GM19238 (cell line): ENCODE measurements around the gene CNPY4.

Source experiments
- DNase-seq: peaks from one replicate; pipeline ENCODE4 v3.0.0; 2011; ENCODE audit warnings: low spot score; ENCODE audit not compliant: insufficient read length

Gene CNPY4, protein sequence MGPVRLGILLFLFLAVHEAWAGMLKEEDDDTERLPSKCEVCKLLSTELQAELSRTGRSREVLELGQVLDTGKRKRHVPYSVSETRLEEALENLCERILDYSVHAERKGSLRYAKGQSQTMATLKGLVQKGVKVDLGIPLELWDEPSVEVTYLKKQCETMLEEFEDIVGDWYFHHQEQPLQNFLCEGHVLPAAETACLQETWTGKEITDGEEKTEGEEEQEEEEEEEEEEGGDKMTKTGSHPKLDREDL

DNA sequence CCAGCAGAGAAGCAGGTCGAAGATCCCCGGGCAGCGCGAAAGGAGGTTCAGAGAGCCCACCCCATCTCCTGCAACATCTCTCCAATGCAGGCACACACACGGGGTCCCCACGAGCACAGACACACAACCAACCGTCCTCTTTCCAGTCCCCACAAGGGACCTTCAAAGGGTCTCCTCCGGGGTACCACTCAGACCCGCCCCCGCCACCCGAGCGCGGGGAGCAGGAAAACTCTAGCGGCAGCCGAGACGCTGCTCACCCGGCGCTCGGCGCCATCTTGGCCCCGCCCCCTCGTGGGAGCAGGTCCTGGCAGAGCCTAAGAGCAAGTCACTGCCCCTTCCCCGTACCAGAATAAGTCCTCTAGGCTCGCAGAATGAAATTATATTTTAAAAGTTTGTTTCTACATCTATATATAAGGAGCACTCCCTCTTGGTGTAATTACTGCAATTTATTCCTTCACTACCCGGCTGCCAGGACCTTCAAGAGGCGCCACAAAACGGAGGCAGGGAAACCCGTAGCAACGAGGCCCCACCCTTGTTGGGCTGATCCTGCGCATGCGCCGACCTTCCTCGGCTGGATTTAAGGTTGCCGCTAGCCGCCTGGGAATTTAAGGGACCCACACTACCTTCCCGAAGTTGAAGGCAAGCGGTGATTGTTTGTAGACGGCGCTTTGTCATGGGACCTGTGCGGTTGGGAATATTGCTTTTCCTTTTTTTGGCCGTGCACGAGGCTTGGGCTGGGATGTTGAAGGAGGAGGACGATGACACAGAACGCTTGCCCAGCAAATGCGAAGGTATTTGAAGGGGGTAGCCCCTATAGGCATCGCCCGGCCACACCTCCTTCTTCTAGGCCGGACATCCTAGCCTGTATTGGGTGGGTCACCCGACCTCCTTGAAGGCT is at the start of gene CNPY4, which contains the start of gene TAF6:
TSS of gene CNPY4 (plus strand) at position 563 of the 898 bp plus-strand sequence. CDS start at position 674, 111 bp downstream.
TSS of gene TAF6 (minus strand) at position 287 of the 898 bp plus-strand sequence. CDS start 5,149 bp downstream, outside the sequence.
- peak; percentile 98 for DNase-seq

DNA sequence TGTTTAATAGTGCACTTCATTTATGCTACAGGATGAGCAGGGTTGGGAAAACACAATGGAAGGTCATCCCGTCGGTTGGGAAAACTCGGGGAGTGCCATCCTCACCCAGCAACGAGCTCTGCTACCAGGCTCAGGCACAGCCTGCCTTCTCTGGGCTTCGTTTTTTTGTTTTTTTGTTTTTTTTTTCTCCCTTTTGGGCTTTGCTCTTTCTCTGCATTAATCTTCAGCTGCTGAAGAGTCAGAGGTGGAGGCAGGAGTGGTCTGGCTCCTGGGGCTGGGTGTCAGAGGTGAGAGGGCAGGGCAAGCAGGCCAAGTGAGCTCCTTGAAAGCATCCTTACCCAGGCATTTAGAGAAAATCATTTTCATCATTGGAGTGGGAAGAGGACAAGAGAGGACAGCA is 49.4 kb upstream of the CNPY4 start:
- no peak for DNase-seq

DNA sequence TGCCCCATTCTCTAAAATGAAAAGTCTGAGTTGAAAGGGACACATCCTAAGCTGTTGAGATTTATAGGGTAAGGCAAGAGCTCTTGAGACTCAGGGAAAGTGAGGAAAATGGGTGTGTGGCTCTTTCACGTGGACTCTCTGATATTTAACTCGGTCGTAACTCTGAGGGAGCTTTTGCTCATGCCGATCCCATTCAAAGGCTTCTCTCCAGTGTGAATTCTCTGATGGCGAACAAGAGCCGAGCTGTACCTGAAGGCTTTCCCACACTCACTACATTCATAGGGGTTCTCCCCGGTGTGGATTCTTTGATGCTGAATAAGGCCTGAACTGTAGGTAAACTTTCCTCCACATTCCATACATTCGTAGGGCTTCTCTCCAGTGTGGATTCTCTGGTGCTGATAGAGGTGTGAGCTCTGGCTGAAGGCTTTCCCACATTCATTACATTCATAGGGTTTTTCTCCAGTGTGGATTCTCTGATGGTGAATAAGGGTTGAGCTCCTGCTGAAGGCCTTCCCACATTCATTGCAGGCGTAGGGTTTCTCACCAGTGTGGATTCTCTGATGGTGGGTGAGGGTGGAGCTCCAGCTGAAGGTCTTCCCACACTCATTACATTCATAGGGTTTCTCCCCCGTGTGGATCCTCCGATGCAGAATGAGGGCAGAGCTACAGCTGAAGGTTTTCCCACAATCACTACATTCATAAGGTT is 48.3 kb upstream of the CNPY4 start:
- no peak for DNase-seq

DNA sequence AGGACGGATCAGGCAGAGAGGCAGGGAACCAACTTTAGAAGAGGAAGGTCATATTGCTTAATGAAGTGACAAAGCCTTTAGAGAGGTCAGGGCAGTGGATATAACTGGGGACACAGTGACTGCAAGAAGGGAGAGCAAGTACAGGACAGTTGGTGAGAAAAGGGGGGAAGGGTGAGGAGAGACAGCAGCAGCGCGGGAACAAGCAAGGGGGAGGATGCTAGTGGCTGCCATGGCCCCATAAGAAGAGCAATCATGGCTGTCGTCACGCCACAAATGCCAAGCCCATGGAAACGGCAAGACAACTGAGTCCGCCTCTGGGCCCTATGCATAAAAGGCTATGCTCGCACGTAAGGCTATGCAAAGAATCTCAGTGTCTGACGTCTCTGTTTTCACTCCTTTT is 47.0 kb upstream of the CNPY4 start:
- DNase-seq: no peak

DNA sequence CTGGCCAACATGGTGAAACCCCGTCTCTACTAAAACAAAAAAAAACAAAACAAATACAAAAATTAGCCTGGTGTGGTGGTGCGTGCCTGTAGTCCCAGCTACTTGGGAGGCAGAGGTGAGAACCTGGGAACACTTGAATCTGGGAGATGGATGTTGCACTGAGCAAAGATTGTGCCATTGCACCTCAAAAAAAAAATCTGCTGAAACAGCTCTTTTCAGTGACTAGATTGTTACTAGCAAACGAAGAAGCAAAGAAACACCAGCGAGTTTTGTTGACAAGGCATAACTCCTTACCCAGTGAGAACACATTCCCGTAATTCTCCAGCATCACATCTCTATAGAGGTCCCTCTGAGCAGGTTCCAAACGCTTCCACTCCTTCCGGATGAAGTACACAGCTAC is 44.6 kb upstream of the CNPY4 start:
- DNase-seq: no peak

DNA sequence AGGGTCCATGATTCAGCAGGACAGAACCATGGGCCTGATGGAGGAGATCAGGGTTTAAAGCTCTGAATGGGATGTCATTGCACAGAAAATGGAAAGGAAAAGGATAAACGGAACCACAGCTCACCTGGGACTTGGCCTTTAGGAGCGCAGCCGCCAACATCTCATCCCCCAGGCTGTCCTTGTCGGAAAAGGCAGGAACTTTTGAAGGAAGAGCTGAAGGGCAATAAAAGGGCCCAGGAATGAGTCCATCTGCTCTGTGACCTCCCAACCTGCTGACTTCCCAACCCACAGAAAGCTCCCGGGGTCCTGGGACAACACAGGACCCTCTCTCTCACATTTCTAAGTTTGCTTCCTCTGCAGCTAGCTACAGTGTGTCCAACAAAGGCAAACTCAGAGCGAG is 44.0 kb upstream of the CNPY4 start:
- no peak for DNase-seq

DNA sequence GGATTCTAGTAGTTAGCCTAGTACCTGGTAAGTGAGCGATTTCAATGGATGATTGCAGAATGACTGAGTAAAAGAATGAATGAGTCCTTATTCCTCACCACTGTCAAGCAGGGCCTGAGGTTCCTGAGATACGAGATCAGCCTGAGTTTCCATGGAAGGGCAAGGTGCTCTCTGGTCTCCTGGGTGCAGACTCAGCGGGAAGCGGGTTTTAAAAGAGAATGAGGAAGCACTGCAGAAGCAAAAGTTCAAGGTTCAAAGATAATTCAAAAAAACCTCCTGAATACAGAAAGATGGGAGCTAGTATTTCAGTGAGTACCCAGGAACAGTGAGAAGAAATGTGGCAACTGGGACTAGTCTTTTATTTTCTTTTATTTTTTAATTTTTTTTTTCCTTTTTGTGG is 42.2 kb upstream of the CNPY4 start:
- no peak for DNase-seq

DNA sequence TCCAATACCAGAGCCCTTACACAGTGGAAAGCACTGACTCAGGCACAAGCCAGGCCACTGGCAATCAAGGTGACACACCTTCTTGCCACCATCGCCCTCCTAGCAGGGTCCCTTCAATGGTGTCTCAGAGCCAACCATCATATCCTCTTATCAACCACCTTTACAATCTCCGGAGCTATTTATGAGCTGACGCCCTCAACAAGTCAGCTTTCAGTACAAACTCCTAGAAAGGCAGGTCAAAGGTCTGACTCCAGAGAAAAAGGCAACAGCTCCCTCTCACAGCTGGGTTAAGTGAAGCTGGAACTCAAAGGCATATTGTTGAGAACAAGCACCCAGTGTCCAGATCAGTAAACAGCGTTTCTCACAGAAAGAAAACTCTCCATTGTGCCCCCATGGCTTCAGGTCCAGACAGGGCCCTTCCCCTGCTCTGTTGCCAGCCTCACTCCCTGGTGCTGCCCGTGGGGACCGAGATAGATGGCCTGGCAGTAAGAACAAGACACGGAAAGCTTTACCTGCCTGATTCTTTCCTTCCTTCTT is 40.3 kb upstream of the CNPY4 start:
- DNase-seq: no peak

DNA sequence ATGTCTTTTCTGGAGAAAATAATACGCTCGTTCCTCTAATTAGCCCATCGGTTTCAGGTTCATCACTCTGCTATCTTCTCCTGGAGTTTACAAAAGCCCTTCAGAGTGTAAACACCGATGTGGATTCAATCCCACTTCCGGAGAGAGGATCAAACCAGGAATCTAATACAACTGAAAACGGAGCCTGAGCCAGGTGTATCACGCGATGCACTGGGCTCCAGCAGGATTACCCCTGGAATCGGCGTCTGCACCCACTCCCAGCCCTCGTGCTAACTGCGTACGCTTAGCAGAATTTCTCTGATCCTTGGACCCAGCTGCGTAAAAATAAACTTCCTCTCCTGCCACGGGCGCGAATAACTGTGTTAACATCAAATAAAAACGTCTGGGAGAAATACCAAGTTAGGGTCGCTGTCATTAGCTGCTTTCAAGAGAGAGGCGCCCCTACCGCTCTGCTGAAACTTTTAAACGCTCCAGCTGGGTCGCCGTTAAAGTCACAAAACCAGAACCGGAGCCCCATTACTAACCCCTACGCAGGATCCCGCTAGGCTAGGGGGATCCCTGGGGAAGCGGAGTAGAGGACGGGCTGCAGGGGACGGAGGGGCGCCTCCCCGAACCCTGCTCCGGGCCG is 38.4 kb upstream of the CNPY4 start:
- no peak for DNase-seq

DNA sequence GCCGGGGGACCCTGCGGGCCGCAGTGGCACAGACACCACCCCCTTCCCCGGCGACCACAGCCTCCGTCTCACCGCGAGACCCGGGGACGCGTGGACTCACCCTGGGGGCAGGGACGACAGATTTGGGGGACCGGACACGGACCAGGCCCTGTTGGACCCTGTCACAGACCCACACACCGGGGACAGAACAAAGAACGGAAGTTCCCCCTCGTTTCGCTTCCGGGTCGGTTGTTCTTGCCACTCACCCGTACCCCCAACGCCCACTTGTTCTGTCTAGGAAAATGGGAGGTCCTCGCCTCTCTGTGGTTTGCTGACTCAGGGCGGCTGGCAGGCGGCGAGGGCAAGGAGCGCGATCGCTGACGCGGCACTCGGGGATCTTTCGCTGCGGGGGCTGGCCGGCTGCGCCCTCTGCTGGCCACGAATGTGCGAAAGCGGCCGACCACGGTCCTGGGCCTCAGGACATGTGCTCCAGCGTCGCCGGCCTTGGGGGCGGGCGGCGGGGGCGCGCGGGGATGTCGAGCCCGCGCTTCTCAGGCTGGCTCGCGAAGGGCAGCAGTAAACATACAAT is 37.8 kb upstream of the CNPY4 start, which contains the start of gene ZNF3:
TSS of gene ZNF3 (minus strand) at position 189 of the 568 bp plus-strand sequence. CDS start 4,366 bp downstream, outside the sequence.
- DNase-seq: peak; percentile 86

DNA sequence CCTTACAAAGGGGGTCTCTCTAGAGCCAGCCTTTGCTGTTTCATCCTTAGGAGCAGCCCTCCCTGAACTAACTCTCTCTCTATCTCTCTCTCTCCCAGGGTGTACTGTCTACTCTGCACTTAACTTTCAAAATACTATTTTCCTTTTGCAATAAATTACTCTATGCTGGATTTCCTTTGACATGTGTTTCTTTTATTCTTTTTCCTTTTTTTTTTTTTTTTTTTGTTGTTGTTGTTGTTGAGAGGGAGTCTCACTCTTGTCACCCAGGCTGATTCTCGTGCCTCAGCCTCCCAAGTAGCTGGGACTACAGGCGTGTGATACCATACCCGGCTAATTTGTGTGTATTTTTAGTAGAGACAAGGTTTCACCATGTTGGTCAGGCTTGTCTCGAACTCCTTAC is 36.5 kb upstream of the CNPY4 start:
- DNase-seq: no peak

DNA sequence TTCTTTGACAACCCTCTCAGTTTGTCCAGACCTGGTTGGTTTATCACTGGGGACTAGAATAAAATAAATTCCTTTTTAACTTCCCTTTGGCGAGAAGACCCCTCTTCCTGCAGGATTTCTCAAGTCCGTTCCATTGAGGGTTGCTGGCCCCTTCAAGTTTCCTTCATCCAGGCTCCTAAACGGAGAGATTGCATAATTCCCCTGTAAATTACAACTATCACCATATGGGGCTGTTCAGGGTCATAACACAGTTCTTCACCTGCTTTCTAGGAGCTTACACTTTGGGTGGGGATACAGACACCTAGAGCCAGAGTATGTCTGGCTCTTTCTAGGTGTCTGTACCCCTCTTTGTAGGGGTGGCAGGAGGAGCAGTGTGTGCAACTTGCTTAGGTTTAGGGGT is 33.9 kb upstream of the CNPY4 start:
- no peak for DNase-seq

DNA sequence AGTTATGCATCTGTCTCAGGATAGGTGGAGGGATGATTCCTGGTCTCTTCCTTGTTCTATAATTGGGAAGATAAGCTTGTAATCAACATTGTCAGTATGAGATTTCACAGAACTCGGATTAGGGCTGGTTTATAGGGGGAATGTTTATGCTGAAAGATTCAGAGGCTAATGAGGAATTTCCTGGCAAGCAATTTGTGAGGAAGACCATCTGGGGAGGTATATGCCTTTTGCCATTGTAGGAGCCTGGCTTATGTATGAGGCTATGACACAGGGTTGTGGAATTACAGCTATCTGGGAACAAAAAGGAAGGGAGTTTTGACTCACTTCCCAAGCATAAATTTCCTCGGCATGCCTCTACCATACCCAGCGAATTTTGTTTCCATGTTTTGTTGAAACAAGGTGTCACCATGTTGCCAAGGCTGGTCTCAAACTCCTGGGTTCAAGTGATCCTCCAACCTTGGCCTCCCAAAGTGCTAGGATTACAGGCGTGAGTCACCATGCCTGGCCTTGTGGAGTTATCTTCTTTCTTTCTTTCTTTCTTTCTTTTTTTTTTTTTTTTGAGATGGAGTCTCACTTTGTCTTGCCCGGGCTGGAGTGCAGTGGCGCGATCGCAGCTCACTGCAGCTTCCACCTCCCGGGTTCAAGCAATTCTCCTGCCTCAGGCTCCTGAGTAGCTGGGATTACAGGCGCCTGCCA is 32.2 kb upstream of the CNPY4 start:
- DNase-seq: no peak

DNA sequence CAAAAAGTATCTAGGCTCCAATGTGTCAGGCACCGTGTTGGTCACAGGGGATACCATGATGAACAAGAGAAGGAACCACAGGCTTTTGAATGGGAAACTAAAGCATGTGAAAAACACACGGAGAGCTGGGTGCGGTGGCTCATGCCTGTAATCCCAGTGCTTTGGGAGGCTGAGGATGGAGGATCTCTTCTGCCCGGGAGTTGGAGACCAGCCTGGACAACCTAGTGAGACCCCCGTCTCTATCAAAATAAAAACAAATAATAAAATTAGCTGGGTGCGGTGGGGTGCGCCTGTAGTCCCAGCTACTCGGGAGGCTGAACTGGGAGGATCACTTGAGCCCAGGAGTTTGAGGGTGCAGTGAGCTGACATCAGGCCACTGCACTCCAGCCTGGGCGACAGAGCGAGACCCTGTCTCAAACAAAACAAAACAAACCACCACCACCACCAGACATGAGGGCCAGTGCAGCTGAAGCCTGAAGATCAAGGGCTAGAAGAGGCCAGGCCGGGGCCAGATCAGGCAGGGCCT is 31.3 kb upstream of the CNPY4 start:
- no peak for DNase-seq

DNA sequence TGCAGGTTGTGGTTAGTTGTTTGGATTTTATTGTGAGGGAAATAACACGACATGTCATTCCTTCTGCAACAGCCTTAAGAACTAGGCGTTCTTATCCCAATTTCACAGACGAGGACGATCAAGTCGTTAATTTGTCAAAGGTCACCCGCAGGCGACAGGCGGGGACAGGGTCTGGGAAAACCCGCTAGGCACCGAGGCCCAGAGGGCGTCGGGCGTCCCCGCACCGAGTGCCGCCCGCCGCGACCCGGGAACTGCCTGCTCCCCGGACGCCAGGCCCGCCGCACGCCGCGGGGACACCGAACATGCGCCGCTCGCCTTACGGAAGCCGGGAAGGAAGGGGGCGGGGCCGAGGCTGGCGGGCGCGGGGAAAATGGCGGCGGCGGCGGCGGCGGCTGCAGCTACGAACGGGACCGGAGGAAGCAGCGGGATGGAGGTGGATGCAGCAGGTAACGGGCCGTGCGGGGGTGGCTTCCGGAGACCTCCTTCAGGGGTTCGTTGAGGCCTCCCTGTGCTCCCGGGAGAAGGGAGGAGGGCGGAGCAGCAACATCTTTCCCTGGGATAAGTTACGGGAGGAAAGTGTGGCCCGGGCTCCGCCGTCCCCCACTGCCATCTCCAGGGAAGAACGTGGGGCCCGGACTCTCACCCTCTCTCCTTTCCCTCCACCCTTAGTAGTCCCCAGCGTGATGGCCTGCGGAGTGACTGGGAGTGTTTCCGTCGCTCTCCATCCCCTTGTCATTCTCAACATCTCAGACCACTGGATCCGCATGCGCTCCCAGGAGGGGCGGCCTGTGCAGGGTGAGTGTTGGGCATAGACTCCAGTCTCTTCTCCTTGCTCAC is 30.6 kb upstream of the CNPY4 start, which contains the start of gene COPS6:
TSS of gene COPS6 (plus strand) at position 349 of the 837 bp plus-strand sequence. CDS start at position 371, 22 bp downstream.
- peak; percentile 79 for DNase-seq

DNA sequence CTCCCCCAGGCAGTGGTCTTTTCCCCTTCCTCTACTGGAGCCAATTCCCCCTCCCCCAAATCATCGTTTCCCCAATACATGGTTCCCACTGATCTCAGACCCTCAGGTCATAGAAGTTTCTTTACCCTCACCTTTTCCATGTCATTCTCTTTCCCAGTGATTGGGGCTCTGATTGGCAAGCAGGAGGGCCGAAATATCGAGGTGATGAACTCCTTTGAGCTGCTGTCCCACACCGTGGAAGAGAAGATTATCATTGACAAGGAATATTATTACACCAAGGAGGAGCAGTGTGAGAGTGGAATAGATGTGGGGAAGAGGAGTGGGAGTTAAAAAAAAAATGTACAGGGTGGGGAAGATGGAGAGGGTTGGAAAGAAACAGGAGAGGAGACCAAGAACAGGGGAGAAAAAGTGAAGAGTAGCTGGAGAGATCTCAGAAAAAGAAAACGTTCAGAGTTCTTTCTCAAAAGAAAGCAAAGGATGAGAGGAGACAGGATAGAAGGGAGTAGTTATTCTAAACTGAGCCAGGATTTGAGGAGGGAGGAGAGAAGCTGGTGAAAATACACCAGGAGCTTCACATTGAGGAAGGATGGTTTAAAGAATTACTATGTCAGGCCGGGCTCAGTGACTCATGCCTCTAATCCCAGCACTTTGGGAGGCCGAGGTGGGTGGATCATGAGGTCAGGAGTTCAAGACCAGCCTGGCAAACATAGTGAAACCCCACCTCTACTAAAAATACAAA is 29.8 kb upstream of the CNPY4 start:
- DNase-seq: no peak

DNA sequence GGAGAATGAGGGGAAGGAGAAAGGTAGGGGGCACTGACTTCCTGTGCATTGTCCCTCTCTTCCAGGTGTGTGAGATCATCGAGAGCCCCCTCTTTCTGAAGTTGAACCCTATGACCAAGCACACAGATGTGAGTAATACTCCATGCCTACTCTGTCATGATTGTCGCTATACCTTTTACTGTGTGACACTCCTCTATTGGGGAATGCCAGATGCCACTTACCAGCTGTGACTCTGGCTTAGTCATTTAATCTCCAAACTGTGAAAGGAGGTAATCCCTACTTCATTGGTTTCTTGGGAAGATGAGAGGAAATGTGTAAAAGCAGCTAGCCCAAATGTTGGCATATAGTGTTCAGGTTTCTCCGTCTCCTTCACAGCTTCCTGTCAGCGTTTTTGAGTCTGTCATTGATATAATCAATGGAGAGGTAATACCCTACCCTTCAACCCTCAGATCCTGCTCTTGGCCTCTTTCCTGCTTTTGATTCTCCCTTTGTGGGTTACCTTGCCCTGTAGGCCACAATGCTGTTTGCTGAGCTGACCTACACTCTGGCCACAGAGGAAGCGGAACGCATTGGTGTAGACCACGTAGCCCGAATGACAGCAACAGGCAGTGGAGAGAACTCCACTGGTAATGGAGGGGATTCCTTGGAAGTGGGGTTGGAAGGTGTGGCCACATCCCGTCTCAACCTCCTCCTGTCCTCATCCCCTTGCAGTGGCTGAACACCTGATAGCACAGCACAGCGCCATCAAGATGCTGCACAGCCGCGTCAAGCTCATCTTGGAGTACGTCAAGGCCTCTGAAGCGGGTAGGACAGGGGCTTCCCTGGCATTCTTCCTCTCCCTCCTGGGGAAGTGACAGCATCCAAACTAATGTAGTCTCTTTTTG is 28.7 kb upstream of the CNPY4 start:
- no peak for DNase-seq
